Measurements from ENCODE around the gene SURF4.

DNA sequence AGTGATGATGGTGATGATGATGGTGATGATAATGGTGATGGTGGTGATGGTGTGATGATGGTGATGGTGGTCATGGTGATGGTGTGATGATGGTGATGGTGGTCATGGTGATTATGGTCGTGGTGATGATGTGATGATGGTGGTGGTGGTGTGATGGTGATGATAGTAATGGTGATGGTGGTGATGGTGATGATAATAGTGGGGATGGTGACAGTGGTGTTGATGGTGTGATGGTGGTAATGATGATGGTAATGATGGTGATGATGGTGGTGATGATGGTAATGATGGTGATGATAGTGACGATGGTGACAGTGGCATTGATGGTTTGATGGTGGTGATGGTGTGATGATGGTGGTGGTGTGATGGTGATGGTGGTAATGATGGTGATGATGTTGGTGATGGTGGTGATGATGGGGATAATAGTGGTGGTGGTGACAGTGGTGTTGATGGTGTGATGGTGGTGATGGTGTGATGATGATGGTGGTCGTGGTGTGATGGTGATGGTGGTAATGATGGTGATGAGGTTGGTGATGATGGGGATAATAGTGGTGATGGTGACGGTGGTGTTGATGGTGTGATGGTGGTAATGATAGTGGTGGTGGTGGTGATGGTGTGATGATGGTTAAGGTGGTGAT, 6.8 kb upstream of the SURF4 start:
- TF ChIP-seq CTCF (IDR thresholded peaks at IDR 0.05 in 8 of 11, conservative IDR thresholded peaks at IDR 0.05 in 3 of 11) (no peak), POLR2A (IDR thresholded peaks at IDR 0.05) (no peak), POLR2AphosphoS5 (IDR thresholded peaks at IDR 0.05) (no peak)
